VCaP (cell line): ENCODE results near the gene LCE2C.
"Not testable (repeated sequence)": the region's sequence is repeated elsewhere in the genome, so short reads cannot be mapped to it uniquely, and the experiment has no call there.

ENCODE experiments used
- H3K27ac ChIP-seq: fragments of 450-650 bp; 2 replicates; pipeline ENCODE4 v1.5.1; 2017
- CTCF ChIP-seq: fragments of 450-650 bp; conservative IDR thresholded peaks from 2 replicates; pipeline ENCODE4 v1.5.1; 2017; ENCODE audit warnings: mild to moderate bottlenecking, moderate library complexity

The LCE2C gene

GRCh38 chr1:152681616-152682015 lies 6.5 kb downstream of the LCE2C start:
- TF ChIP-seq CTCF, result no peak
- H3K27ac ChIP-seq, result no peak overlapping the region

- no peak overlapping the region for H3K27ac ChIP-seq
- TF ChIP-seq CTCF, result no peak
These were observed 8.8 kb downstream of the LCE2C start for GRCh38 chr1:152683846-152684245.

GRCh38 chr1:152685823-152686222 lies 10.7 kb downstream of the LCE2C start, which contains the start of gene LCE2B:
Gene LCE2B (plus strand): TSS chr1:152686123. CDS start chr1:152686844, 721 bp downstream.
- not testable (repeated sequence) for H3K27ac ChIP-seq

- no peak for TF ChIP-seq CTCF
- no peak within 1 kb of the TSS for H3K27ac ChIP-seq
These were observed 22.9 kb downstream of the LCE2C start, which contains the start of gene LCE2A for GRCh38 chr1:152697701-152698600. Gene LCE2A (plus strand): TSS chr1:152698345. CDS start chr1:152698902, 557 bp downstream.

GRCh38 chr1:152699746-152700145 lies 24.7 kb downstream of the LCE2C start:
- no peak for TF ChIP-seq CTCF
- H3K27ac ChIP-seq, result no peak overlapping the region

- TF ChIP-seq CTCF, result no peak
- no peak within 1 kb of the TSS for H3K27ac ChIP-seq
These were observed 32.8 kb downstream of the LCE2C start, which contains the start of gene LCE4A for GRCh38 chr1:152707860-152708259. Gene LCE4A (plus strand): TSS chr1:152708160. CDS start chr1:152709076, 916 bp downstream.

- no peak for TF ChIP-seq CTCF
- no peak overlapping the region for H3K27ac ChIP-seq
These were observed 43.2 kb downstream of the LCE2C start for GRCh38 chr1:152718238-152718637.

- no peak overlapping the region for H3K27ac ChIP-seq
- TF ChIP-seq CTCF, result no peak
These were observed 50.2 kb downstream of the LCE2C start for GRCh38 chr1:152725261-152725660.
